Activated effector memory CD4-positive, alpha-beta T cell treated with Interleukin-2 at 50 U/mL for 16 hours (primary cell): ENCODE data around the gene SPPL2A.
A peak's percentile ranks its signal among the peaks of the same experiment; 100 is the strongest.

Experiments used
- DNase-seq: peaks from one replicate; pipeline ENCODE4 v3.0.0-alpha.2; 2020

SPPL2A gene

DNA sequence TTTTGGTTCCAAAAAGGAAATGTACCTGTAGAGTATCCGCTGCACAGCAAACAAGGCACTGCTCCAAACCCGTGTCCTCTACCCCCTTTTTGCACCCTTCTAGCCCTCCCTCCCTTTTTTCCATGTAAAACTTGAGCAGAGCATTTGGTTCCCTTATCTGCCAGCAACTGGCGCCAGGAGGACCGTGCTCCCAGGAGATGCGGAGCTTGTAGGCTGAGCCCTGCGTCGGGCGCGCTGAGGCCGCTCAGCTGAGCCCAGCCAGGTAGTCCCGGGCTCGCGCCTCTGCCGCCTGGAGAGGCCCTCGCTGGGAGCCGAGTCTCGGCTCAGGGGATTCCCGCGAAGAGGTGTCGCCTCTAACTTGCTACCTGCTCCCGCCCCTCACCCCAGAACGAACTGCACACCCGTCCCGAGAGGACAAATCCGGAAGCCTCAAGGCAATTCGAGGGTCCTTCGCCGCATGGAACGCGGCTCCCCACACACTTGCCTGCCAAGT lies 79.5 kb downstream of the SPPL2A start:
- DNase-seq: peak; percentile 49

DNA sequence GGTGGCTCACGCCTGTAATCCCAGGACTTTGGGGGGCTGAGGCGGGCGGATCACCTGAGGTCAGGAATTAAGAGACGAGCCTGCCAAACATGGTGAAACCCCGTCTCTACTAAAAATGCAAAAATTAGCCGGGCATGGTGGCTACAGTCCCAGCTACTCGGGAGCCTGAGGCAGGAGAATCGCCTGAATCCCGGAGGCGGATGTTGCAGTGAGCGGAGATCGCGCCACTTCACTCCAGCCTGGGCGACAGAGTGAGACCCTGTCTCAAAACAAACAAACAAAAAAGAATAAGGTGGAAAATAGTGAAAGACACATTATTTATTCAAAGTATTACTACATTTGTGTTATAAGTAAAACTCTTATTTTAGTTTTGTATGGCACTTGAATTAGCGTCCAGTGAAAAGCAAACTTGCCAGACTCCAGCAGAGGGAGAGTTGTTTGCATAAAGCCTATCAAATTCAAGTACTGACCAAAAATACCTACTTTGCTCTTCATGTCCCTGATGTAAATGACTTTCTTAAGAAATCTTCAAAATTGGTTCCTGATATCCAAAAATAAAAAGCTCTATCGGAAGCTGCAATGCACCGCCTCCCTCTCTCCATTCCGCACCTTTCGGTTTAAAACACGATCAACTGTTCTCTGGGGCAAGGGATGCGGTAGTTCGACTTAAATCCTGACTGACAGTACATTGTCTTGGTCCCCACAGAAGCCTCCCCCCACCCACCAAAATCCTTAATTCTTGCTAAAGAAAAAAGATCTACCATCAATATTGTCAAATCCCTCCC lies 80.1 kb downstream of the SPPL2A start:
- no peak for DNase-seq

DNA sequence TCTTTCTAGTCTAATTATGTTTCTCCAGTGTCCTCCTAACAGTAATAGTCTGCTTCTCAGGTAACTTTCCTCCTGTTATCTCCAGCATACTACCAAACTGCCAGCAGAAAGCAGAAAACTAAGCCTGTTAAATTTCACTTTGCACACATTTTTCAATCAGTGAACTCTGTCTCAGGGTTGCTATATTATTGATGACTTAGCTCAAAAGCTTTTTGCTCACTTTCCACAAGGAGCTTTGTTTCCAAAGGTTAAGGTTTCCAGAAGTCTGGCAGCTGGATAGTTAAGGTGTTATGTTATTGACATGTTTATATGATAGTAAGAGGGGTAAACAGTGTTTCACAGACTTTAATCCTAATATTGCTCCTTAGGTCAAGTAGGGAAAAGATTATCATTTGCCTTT lies 84.0 kb downstream of the SPPL2A start:
- no peak for DNase-seq

DNA sequence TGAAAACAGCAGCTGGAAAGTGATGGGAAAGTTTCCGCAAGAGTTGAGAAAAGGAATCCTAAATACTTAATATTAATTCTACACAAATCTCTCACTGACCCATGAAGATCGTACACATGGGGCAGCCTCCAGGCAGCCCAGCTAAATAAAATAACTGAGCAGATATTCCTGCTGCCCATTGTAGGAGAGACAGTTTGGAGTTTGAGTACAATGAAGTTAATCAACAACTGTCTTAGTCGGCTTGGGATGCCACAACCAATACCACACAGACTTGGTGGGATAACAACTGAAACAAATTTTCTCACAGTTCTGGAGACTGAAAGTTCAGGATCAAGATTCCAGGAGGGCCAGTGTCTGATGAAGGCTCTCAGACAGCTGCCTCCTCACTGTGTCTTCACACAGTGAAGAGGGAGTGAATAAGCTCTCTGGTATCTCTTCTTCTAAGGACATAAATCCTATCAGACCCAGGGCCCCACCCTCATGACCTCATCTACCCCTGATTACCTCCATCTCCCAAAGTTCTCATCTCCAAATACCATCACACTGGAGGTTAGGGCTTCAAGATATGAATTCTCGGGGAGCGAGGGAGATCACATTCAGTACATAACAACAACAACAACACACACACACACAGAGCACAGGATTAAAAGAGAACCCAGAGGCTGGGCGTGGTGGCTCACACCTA lies 88.6 kb downstream of the SPPL2A start:
- no peak for DNase-seq

DNA sequence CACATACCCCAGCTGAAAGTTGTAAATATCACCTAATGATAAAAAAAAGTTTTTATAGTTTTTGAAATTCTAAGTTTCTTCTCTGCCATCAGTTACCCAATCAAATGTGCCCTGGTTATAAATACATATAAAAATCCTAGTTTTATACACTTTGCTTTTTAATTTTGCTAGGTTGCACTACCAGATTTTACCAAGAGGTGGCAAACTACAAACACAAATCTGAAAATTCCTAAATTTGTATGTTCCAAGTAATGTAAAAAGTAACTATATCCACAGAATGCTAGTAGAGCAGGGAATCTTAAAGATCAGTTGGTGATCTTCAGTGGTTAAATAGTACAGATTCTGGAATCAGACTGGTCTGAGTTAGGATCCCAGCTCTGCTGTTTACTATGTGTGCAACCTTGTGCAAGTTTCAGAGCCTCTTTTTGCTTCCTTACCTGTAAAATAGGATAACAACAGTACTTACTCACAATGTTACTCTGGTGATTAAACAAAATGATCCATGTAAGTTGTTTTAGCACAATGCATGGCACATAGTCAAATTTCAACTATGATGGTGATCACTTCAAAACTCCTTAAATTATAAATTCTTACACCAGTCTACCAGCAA lies 89.9 kb downstream of the SPPL2A start:
- DNase-seq: no peak

DNA sequence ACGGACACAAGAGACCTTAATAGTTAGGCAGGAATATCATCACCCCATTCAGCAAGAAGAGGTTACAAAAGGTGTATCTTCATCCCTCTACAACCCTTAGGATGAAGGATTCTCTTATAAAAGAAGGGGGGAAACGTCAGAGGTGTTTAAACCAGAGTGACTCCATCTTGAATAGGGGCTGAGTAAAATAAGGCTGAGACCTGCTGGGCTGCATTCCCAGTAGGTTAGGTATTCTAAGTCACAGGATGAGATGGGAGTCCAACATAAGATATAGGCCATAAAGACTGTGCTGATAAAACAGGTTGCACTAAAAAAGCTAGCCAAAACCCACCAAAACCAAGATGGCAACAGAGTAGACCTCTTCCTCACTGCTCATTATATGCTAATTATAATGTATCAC lies 95.4 kb downstream of the SPPL2A start:
- no peak for DNase-seq

DNA sequence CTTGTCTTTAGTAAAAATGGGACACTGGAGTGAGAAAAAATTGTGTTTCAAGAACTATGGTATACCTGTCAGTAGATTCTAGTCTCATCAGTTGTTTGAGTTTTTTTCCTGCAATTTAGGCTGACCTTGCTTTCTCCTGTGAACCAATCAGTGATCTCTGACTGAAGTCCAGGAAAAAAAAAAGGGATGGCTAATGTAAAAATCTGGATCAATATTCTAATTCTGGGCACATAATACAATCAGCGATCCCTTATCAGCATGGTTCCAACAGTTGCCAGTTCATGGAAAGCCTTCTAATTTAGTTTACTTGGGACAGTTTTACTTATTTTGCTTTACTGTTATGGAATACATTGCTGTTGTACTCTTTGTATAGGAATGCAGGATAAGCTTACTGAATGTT lies 95.9 kb downstream of the SPPL2A start:
- DNase-seq: no peak

DNA sequence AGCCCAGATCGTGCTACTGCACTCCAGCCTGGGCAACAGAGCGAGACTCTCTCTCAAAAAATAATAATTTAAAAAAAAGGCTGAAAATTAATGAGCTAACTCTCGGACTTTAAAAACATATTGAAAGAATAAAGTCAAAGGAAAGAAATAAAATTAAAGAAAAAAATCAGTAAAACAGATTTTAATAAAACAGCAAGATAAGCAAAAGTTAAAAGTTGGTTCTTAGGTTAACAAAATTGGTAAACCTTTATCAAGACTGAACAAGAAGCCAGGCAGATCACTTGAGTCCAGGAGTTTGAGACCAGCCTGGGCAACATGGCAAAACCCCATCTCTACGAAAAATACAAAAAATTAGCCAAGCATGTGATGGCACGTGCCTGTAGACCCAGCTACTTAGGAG lies 99.6 kb downstream of the SPPL2A start:
- no peak for DNase-seq

DNA sequence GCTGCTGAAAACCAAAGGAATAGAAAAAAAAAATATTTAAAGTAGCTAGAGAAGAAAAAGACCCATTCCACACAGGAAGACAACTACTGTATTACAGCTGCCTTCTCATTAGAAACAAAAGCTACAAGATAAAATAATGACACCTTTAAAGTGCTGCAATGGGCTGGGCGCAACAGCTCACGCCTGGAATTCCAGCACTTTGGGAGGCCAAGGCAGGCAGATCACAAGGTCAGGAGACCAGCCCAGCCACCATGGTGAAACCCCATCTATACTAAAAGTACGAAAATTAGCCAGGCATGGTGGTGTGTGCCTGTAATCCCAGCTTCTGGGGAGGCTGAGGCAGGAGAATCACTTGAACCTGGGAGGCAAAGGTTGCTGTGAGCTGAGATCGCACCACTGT lies 110.0 kb downstream of the SPPL2A start:
- no peak for DNase-seq

DNA sequence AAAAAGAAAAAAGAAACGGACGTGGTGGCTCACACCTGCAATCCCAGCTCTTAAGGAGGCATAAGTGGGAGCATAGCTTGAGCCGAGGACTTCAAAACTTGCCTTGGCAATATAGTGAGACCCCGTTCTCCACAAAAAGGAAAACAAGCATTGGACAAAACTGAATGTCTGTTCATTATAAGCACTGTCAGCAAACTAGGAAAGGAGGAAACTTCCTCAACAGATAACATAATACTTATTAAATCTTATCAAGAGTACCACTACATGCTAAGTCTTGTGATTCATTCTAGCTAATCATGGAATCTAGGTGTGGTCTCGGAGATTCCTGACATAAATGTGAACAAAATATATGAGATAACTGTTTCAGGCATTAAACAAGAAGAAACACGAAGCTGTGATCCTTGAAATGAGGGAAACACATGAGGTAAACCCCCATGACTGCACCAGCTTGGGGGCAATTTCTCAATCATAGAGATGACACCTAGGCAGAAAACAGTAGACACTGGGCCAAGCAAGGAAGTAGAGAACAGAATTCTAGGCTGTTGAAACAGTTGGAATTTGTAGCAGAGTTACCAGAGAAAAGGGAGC lies 112.3 kb downstream of the SPPL2A start:
- DNase-seq: no peak

DNA sequence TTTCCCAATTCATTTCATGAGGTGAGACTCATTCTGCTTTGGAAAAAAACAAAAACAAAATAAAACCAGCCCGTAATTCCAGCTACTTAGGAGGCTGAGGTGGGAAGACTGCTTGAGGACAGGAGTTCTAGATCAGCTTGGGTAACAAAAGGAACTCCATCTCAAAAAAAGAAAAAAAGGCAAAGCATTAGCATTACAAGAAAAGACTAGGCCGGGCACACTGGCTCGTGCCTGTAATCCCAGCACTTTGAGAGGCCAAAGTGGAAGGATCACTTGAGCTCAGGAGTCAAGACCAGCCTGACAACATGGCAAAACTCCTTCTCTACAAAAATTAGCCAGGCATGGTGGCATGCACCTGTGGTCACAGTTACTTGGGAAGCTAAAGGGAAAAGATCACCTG lies 112.8 kb downstream of the SPPL2A start:
- no peak for DNase-seq
